ENCODE data around the gene GMDS.

GMDS gene

DNA sequence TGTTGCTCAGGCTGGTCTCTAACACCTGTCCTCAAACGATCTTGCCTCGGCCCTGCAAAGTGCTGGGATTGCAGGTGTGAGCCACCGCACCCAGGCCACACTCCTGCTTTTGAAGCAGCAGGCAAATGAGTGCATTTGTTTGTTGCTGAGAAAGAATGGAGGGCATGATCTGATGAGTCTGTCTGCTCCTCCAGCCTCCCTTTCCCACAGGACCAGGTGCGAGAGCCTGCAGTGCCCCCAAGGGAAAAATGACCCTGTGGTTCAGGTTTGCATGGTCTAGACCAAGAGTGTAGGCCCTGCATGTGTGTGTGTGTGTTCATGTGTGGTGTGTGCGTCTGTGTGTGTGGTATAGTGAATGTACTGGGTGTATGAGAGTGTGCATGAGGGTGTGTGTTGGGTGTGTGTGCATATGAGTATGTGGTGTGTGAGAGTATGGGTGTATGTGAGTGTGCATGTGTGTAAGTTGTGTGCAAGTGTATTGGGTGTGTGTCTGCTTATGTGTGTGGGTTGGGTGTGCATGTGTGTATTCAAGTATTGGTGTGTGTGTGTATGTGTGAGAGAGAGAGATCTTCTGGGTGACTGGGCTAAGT lies 658.4 kb downstream of the GMDS start:
- no peak for DNase-seq (ENCODE audit: low read depth)

DNA sequence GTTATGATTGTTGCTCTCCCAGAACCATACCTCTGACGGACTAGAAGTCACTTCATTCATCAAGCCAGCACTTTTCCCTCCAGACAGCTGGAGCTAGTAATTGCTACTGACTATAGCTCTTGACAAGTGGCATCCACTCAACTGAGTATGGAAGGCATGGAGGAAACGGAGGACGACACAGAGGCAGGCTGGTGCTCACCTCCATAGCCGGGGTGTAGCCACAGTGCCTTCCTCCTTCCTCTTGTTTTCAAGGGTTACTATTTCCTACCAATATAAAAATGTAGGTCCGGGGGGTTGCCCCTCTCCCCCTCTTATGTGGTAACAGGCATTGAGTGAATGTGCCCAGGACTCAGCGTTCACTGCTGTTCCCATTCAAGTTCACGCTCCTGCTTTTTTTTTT lies 659.1 kb downstream of the GMDS start:
- DNase-seq (ENCODE audit: low read depth): no peak

DNA sequence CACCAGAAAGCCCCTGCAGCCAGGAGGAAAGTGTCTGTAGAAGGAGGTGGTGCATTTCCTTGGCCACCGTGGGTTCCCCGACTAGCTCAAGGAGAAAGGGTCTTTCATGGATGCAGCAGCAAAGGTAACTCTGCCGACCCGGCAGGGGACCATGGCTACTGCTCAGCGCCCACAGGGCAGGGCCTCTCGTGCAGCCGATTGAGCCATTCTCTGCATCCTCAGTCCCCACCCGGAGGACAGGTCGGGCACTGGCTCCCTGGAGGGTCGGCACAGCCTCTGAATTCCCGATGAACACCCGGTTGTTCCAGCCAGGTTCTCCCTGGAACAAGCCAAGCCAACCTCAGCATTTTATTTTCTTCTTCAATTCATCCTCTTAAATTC lies 659.7 kb downstream of the GMDS start:
- DNase-seq (ENCODE audit: low read depth): no peak

DNA sequence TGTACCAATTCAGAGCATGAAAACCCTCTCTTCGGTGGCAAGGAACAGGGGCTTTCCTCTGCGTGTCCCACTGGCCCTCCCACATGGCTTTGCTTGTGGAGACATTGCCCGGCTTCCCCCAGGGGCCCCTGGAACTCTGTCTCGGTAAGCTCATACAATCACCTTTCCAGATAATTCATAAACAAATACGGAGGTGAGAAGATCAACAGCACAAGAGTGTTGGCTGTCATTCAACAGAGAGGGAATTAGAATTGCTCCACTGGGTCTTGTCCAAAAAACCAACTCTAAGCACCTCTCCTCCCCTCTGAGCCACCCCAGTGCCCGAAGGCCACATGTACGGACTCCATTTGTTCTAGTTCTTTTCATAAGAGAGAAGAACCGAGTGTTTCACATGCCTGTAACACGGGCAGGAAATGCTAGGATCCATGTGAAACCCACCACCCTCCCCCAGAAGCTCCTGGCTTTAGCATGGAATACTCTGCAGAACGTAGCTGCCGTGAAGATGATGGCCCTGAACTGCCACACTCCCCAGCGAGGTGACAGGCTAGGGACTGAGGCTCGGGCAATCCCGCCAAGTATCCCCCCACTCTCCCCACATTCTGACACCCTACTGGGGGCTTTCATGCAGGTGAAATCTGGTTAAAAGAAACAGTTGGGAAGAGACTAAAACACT lies 660.3 kb downstream of the GMDS start:
- DNase-seq (ENCODE audit: low read depth): no peak

DNA sequence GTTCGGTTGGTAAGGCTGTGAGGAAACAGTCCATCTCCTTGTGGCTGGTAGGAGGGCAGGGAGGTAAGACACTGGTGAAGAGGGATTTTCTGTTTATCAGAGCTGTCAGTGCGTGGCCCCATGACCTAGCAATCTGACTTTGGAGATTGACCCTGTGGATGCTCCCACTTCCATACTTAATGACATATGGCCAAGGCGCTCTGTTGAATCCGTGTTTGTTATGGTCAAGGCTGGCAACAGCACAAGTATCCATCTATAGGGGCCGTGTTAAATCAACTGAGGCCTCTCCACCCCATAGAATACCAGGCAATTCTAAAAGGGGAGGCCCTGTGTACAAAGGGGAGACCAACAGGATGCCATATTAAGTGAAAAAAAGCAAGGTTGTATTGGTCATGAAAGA lies 661.3 kb downstream of the GMDS start:
- no peak for DNase-seq (ENCODE audit: low read depth)

DNA sequence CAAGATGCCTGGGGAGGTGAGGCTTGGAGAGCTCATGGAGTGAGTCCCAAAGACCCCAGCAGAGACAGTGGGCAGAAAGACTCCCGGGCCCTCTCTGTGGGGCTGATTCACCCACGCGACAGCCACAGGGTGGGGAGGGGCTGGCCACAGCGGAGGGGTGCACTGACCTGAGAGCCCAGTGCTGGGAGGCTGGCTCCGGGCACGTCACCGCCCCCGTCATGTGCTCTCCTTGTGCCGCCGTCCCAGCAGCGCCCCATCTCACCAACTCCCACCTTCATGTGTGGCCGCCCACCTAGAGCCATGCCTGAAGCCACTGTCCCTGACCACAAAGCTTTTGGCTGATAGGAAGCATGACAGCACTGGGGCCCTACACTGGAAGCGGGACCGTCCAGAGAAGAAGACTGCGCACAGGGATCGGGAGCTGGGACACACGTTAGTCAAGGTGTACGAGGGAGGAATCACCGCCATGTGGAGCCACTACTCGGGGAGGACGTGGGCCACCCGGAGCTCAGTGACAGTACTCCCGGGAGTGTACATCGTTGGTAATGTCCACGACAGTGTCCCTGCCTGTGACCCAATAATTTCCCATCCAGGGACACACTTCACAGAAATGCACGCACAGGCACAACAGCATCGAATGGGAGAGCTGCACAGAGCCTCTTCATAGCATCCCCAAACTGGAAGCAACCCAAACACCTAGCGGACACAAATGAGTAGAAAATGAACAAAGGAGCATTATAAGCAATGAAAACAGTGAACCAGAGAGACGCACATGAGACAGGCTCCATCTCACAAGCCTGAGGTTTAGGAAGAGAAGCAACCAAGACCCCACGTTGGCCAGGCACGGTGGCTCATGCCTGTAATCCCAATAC lies 664.0 kb downstream of the GMDS start:
- no peak for DNase-seq (ENCODE audit: low read depth)

DNA sequence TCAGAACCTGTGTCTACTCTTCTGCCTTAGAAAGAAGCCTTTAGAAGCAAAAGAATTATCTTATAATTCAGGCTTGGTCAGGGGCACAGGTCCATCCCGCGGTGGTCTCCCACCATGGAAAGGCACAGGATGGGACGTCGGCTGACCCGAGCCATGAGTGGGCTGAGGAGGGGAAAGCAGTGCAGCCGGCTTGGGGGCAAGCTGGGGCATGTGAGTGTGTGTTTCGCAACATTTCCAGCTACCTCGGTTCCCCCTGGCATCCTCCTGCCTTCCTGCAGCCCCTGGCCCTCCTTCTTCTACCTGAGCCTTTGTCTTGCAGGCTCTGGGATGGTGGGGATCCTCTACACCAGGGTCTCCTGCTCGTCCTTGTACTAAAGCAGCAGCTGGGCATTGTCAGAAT lies 664.8 kb downstream of the GMDS start:
- DNase-seq (ENCODE audit: low read depth): no peak

DNA sequence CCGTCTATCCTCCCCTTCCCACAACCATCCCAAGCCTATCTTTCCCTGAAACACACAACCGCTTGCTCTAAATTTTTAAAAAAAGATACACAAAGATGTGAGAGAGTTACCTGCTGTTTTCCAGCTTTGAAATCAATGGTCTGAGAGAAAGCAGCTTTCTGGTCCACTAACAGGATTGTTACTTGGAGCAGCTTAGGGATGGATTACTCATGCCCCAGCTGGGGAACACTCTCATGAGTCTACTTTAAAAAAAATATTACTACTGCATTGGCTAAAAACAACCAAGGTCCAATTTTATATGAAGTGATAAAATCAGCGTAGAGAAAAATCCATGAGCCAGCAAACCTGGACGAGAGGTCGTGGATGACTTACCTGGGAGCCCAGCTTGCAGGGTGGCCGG lies 665.3 kb downstream of the GMDS start:
- no peak for DNase-seq (ENCODE audit: low read depth)

DNA sequence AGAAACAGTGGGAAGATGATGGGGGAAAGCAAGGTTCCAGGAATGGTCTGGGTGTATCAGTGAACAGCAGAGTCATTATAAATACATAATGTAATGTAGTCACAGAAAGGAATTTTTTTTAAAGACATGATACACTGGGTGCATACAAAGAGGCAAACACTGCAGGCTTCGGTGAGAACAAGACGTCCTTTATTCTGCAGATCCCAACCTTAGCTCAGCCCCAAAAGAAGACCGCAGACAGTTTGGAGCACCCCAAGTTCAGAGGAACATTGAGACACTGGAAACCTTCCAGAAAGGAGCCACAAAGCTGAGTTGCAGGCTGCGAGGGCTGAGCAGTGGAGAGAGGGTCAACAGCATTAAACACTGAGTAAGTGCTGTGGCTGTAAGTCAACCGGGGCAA lies 666.3 kb downstream of the GMDS start:
- DNase-seq (ENCODE audit: low read depth): no peak

DNA sequence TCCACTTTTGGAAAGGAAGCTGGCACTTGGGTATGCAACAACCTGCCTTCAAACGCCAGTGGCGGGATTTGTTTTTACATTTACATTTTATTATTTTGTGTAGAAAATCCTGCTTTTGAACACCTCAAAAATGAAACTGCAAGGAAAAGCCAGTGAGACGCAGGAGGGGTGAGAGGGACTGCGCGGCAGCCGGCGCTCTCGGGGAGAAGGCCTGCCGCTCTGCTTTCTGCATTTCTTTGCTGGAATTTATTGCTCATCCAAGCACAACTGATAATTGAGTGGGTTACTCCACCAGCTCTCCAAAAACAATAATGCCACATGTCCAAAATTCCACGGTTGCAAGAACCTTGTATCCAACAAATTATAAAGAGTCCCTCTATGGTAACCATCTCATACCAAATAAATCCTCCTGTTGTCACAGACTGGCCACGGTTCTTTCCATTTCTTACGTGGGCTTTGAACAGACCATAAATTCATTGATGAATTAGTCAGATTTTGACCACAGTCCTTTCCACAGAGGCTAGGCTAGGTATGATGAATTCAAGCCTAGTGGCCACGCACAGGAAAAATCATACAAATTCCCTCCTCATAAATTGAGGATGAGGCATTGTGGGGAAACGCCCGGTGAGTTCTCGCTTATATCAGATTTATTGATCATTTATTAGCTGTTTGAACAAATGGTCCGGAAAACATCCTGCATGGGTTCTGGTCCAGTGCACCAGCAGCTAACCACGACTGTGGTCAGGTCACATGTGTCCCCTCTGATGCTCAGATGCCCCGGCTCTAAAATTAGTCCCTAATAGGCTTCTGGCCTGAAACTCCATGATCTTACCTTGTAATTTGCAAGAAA lies 667.3 kb downstream of the GMDS start:
- no peak for DNase-seq (ENCODE audit: low read depth)

DNA sequence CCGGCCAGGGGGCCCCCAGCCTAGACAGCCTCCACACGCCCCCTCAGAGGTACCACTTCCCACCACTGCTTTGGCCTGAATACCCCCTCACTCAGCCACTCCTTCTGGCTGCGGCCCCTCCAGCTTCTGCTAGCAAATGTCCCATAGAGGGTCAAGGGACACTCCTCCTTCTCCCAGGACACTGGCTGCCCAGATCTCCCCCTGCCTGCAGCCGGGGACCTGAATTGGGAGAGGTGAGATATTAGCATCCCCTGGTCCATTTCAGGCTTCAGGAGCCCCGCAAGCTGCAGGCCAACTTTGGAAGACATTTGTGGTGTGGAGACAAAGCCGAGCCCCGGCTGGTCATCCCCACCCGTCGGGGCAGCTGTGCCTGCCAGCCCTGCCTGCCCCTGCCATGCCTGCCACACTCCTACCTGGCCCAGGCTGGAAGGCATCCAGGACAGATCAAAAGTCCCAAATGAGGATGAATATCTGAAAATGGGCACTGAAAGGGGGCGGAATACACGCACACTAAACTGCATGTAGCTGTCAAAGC lies 668.2 kb downstream of the GMDS start:
- DNase-seq (ENCODE audit: low read depth): no peak

DNA sequence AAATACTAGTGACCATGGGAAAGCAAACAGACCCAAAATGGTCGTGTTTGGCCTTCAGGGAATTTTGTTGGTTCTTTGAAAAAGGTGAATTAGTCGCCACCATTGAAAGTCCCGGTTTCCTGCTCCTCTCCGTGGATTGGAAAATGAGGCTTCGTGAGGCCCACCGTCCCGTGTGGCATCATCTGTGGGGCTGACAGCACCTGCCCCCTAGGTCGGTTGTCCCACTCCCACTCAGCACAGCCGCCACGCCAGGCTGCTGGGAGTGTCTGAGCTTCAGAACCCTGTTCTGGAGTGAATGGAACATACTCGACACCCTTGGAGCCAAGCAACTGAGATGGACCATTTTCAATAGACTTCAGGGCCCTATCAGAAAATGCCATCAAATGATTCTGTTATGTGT lies 668.7 kb downstream of the GMDS start:
- no peak for DNase-seq (ENCODE audit: low read depth)

DNA sequence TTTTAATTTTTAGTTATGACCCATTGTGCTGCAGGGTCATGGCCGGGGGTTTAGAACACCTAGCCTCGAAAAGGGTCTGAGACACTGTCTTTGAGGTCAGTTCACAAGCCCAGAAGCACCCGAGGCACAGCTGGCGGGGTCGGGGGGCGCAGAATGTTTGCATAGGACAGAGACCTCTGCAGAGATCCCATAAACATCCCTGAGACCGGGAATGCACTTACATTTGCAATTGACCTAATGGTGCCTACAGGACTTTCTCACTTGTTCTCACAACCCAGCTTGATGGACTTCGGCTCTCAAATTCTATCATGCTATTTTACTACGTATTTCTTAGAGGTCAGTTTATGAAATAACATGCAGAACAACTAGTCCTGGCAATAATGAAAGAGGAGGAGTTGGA lies 669.2 kb downstream of the GMDS start:
- no peak for DNase-seq (ENCODE audit: low read depth)

DNA sequence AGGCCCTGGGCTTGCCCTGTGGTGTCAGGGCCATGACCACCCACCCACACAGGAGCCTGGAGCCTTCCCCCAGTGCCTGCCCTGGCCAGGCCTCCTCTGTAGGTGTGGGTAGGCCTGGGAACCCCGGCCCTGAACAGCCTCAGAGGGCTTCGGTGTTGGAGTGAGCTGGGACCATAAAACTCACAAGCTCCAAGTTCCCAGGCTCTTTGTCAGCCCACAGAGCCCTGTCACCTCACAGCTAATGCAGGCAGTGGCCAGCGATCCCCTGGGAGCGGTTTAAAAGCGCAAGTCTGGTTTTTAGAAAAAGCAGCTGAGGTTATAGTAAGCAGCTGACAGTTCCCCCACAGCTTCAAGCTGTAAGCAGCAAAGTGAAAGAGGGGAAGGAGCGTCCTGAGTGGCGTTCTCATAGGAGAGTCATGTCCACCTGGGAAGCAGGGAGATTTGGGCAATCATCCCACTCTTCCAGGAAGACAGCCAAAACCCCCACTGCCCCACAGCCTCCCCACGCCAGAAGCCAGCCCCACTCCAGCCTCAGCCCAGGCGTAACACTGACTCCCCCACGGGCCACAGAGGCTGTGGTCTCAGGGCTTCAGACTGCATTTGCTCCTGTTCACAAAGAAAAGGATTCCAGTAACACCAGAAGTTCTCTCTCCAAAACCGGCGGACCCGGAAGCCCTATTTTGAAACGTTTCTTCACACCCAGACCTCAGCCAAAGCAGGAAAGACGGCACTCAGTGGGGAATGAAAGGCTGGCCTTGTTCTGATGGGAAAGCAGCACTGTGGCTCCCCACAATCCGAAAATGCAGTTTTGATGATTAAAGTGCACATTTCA lies 670.0 kb downstream of the GMDS start:
- no peak for DNase-seq (ENCODE audit: low read depth)

DNA sequence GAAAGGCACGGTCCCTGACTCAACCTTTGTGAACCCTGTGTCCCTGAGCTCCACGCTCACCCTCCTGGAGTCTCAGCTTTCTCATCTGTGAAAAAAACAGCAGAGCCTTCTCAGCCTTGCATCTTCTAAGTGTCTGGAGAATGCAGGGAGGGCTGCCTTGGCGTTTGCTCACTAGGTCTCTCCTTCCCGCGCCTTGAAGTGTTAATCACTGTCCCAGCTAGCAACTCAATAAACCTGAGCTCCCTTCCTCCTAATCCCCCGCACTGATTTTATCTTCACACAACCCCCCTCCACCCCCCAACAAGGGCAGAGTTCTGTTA lies 670.6 kb downstream of the GMDS start:
- DNase-seq (ENCODE audit: low read depth): no peak

DNA sequence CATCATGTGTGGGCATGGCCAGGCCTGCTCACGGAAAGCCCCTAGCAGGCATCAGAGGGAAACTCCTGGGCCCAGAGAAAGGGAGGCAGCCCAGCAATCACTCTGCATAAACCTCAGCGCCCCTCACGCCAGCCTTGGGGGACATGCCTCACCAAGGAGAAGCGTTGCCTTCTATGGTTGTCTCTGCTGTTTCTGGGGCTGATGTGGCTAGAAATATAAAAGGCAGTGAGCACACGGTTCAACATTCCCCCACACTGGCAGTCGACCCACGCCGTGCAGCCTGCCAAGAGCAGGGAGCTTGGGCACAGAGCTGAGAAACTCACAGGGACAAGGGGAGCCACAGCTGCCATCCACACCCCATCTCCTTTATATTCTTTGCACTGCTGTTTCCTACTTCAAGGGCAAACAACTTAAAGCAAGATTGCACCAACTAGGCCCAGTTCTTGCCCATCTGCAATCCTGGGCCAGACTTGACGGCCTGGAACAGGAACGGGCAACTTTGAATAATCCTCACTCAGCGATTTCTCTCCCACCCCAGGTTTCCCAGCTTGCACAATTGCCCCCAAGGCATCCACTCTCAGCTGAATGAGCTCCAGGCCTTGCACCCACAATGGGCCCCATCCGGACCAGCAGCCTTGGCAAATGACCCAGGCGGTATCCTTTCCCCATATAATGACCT lies 671.2 kb downstream of the GMDS start:
- DNase-seq (ENCODE audit: low read depth): no peak
